Glomerular visceral epithelial cell (primary cell): ENCODE data around the gene FXYD3.
A peak's percentile ranks its signal among the peaks of the same experiment; 100 is the strongest.
"Not testable (repeated sequence)": the region's sequence is repeated elsewhere in the genome, so short reads cannot be mapped to it uniquely, and the experiment has no call there.

Source experiments
- DNase-seq: peaks from one replicate; pipeline ENCODE4 v3.0.0-alpha.2; 2016; ENCODE audit errors: extremely low spot score

The FXYD3 gene

GRCh38 chr19:35125270-35125717 lies 9.7 kb downstream of the FXYD3 start:
- DNase-seq: no peak

- DNase-seq: no peak
These were observed 10.4 kb downstream of the FXYD3 start for GRCh38 chr19:35125749-35126623.

- DNase-seq: no peak
These were observed 11.0 kb downstream of the FXYD3 start for GRCh38 chr19:35126624-35126959.

DNA sequence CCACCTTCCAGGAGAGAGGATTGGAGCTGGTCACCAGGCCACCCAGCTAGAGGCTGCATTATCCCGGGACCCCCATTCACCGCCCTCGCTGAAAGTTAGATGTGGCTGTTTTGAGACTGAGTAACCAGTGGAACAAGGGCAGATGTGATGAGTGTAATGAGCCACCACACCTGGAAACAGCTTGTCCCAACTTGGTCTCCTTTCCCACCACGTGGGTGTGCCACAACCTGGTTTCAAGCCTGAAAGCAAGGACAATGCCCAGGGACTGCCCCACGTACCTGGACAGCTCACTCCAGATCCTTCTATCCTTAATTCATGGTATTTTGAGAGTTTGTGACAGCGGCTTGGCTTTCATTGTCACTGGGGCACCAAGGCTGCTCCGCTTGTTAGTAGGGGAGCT lies 12.2 kb downstream of the FXYD3 start:
- DNase-seq: no peak

GRCh38 chr19:35128398-35129057 lies 12.9 kb downstream of the FXYD3 start:
- DNase-seq: no peak

- not testable (repeated sequence) for DNase-seq
These were observed 14.2 kb downstream of the FXYD3 start for GRCh38 chr19:35129724-35130274.

- DNase-seq: no peak
These were observed 15.4 kb downstream of the FXYD3 start for GRCh38 chr19:35130761-35131720.

GRCh38 chr19:35132254-35132653 lies 16.6 kb downstream of the FXYD3 start:
- DNase-seq: no peak

- DNase-seq: no peak
These were observed 18.2 kb downstream of the FXYD3 start for GRCh38 chr19:35133826-35134225.

GRCh38 chr19:35134601-35135242 lies 19.1 kb downstream of the FXYD3 start, which contains the start of gene LGI4:
Gene LGI4 (minus strand): TSS chr19:35135059. CDS start chr19:35134680, 379 bp downstream.
- no peak for DNase-seq

GRCh38 chr19:35135389-35135909 lies 19.8 kb downstream of the FXYD3 start:
- DNase-seq: peak; percentile 64

DNA sequence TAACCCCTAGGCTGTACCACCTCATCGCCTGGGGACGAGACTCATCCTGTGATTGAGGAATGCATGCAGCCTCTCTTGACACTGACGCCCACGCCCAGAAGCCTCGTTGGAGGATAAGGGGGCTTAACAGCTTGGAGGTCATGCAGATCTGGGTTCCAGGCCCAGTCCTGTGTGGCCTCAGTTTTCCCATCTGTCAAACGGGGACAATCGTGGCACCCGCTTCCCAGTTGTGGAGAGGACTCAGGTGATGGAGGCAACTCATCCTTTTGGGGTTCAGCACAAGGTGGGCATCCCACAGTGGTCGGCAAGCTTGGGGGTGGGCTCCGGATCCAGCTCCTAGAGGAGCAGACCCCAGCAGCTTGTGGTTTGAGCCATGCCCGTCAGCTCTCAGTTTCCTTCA lies 20.6 kb downstream of the FXYD3 start:
- no peak for DNase-seq

DNA sequence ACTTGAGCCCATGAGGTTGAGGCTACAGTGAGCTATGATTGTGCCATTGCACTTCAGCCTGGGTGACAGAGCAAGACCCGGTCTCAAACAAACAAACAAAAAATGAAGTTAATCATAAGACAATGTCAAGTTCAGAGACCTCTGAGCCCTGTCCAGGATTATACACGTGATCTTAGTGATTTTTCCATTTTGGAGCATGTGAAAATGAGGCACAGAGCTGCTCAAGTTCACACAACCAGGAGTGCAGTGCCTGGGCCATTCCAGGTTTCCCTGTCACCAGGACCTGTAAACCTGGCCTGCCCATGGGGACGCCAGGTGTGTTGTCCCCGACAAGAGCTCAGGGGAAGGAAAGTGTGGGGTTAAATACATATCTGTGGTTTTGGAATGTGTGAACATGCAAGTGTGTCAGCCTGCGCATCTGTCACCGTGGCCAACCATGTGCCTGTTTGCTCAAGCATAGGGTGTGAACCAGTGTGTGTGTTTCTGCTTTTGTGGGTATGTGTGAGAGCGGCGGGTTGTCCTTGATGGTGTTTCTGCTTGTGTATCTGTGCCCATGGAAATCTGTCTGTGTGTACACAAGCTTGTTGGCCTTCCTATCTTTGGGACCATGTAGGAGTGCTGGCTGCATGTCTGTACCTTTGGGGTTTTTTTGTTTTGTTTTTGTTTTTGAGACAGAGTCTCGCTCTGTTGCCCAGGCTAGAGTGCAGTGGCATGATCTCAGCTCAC lies 21.5 kb downstream of the FXYD3 start:
- no peak for DNase-seq

DNA sequence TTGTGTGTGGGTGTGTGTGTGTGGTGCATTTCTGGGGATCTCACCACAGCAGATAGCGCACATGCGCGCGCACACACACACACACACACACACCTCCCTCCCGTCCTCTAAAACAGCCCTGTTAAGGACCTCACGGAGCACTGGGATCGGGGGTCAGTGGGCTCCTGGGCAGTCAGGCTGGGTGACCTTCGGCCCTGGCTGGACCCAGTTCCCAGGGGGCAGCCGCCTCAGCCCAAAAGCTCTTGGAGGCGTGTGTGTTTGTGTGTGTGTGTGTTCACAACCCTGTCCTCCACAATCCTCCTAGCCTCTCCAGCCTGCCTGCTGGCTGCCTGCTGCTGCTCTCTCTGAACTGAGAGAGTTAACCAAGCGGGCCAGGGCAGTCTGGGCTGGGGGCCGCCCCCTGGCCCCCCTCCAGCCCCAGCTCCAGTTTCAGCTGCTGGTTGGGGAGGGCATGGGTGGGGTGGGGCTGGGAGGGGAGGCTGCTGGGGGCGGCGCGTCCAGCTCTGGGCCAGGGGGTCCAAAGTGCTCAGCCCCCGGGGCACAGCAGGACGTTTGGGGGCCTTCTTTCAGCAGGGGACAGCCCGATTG lies 22.8 kb downstream of the FXYD3 start, which contains the start of gene FXYD1:
TSS of gene FXYD1 (plus strand) at position 520 of the 588 bp plus-strand sequence. CDS start 1,256 bp downstream, outside the sequence.
- DNase-seq: no peak

DNA sequence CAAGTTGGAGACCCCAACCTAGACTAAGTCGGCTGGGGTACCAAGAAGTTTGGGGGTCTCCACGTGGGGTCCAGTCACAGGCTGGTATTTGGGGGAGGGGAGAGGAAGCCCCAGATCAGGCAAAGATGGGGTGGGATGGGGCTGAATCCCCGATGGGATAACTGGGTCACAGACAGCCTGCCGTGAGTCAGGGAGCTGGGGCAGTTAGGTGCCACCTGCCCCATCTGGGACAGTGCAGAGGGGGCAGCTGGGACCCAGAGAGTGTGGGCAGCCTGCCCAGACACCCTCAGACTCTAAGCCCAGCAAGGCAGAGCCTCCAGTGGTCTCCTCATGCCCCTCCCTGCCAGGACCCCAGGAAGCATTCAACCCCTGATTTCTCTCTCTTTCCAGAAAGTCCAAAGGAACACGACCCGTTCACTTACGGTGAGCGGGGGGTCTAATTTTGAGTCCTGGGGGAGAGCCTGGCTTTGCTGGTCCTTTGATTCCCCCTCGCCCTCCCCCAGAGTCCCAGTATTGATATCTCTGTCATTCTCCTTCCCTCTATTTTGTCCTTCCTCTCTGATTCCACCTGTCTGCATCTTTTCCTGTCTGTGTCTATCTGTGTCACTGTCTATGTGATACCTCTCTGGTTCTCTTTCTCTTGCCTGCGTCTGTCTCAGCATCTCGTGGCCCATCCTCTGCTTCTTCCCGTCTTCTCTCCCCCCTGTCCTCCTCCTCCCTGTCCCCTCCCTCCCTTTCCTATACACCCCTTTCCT lies 24.8 kb downstream of the FXYD3 start:
- no peak for DNase-seq

- peak; percentile 94 for DNase-seq
These were observed 25.6 kb downstream of the FXYD3 start for GRCh38 chr19:35140962-35141836.

- DNase-seq: no peak
These were observed 26.4 kb downstream of the FXYD3 start for GRCh38 chr19:35141837-35142605.
